Lower leg skin (tissue), 3 donors: ENCODE measurements around the gene TMEM134.

Experiments
- POLR2A ChIP-seq, 2 donors: fragments of 450-650 bp; IDR thresholded peaks; one replicate each; pipeline ENCODE4 v1.6.1; 2016 to 2017; ENCODE audit warnings: antibody characterized with exemption in 2 of 2, mild to moderate bottlenecking in 1 of 2, moderate library complexity in 1 of 2
- TF ChIP-seq, protein P1 (sequence below), 3 donors: fragments of 450-650 bp; IDR thresholded peaks; one replicate each; pipeline ENCODE4 v1.5.1; 2016; ENCODE audit warnings: antibody characterized with exemption in 3 of 3, mild to moderate bottlenecking in 3 of 3, moderate library complexity in 2 of 3

DNA sequence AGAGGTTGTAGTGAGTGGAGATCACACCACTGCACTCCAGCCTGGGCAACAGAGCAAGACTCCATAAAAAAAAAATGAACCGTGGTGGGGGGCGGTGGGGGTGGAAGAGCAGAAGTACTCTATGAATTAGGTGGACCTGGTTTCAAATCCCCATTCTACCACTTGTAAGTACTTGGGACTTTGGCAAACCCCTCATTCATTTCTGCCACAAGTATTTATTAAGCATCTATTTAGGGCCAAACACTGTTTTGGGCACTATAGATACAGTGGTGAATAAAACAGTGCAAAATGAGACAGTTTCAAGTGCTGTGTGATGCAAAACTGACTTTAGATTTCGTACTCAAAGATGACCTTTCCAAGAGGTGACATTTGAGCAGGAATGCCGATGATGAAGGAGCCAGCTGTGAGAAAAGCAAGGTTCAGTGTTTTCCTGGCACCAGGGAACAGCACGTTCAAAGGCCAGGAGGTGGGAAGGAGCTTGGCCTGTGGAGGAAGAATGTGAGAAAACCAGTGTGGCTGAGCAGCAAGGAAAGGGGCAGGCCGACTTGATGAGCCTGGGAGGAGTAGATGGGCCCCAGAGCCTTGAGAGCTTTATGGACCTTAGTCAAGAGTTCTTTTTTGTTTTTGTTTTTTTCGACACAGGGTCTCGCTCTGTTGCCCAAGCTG lies 1.4 kb upstream of the TMEM134 start:
- TF ChIP-seq, protein P1, sequence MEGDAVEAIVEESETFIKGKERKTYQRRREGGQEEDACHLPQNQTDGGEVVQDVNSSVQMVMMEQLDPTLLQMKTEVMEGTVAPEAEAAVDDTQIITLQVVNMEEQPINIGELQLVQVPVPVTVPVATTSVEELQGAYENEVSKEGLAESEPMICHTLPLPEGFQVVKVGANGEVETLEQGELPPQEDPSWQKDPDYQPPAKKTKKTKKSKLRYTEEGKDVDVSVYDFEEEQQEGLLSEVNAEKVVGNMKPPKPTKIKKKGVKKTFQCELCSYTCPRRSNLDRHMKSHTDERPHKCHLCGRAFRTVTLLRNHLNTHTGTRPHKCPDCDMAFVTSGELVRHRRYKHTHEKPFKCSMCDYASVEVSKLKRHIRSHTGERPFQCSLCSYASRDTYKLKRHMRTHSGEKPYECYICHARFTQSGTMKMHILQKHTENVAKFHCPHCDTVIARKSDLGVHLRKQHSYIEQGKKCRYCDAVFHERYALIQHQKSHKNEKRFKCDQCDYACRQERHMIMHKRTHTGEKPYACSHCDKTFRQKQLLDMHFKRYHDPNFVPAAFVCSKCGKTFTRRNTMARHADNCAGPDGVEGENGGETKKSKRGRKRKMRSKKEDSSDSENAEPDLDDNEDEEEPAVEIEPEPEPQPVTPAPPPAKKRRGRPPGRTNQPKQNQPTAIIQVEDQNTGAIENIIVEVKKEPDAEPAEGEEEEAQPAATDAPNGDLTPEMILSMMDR (IDR thresholded peaks at IDR 0.05), result no peak
- no peak for TF ChIP-seq POLR2A (IDR thresholded peaks at IDR 0.05)
